K562 (cell line): Measurements from ENCODE around the gene FZD1. TPM values are rescaled to one million over a fixed set of nuclear protein-coding genes. Genes with fewer than 3 reads are reported as not detected.
A peak's percentile ranks its signal among the peaks of the same experiment; 100 is the strongest.

ENCODE experiments used
- CTCF ChIP-seq, 3 experiments: IDR thresholded peaks in 2 of 3; conservative IDR thresholded peaks in 1 of 3; 2 replicates each; pipeline ENCODE4 v1.5.1; 2011 to 2012; ENCODE audit warnings: low read length in 3 of 3, mild to moderate bottlenecking in 3 of 3, control low read depth in 2 of 3, improper control_type of control experiment in 1 of 3, inconsistent platforms in 1 of 3, low read depth in 1 of 3, mixed read lengths in 1 of 3, moderate library complexity in 1 of 3; ENCODE audit not compliant: insufficient read depth in 2 of 3
- EWSR1 ChIP-seq: fragments of 450-650 bp; IDR thresholded peaks from 2 replicates; pipeline ENCODE4 v1.6.1; 2018; ENCODE audit warnings: borderline replicate concordance, mild to moderate bottlenecking, low read depth, moderate library complexity; ENCODE audit not compliant: partially characterized antibody
- GATAD2B ChIP-seq: fragments of 450-650 bp; IDR thresholded peaks from 2 replicates; pipeline ENCODE4 v1.6.1; 2017; ENCODE audit warnings: mild to moderate bottlenecking, borderline replicate concordance
- GTF2B ChIP-seq: IDR thresholded peaks from 2 replicates; pipeline ENCODE4 v1.6.1; 2011; ENCODE audit not compliant: insufficient read length; ENCODE audit errors: extremely low read depth
- MAFF ChIP-seq: IDR thresholded peaks from 2 replicates; pipeline ENCODE4 v1.6.1; 2012; ENCODE audit warnings: low read length, improper control_type of control experiment
- MCM2 ChIP-seq: fragments of 450-650 bp; IDR thresholded peaks from 2 replicates; pipeline ENCODE4 v1.6.1; 2017; ENCODE audit warnings: low read depth, mild to moderate bottlenecking
- MEIS2 ChIP-seq: fragments of 450-650 bp; IDR thresholded peaks from 2 replicates; pipeline ENCODE4 v1.6.1; 2014; ENCODE audit warnings: mild to moderate bottlenecking; ENCODE audit not compliant: partially characterized antibody
- NFE2L1 ChIP-seq: fragments of 450-650 bp; IDR thresholded peaks from 2 replicates; pipeline ENCODE4 v1.6.1; 2016; ENCODE audit warnings: missing genetic modification characterization, low read depth, mild to moderate bottlenecking, missing compliant biosample characterization, moderate library complexity, borderline replicate concordance
- NR1H2 ChIP-seq: sonication (generic); formaldehyde crosslinking; IDR thresholded peaks from 2 replicates; pipeline ENCODE4 v1.4.0; 2020; ENCODE audit warnings: mild to moderate bottlenecking, missing genetic modification reagents
- THRAP3 ChIP-seq: fragments of 450-650 bp; IDR thresholded peaks from 2 replicates; pipeline ENCODE4 v1.6.1; 2016; ENCODE audit warnings: mild to moderate bottlenecking, inconsistent platforms, borderline replicate concordance
- ZC3H11A ChIP-seq: IDR thresholded peaks from 2 replicates; pipeline ENCODE4 v1.6.1; 2012; ENCODE audit warnings: low read depth, low read length, improper control_type of control experiment
- ZMIZ1 ChIP-seq, 2 experiments: fragments of 150-350 bp in 1 of 2; IDR thresholded peaks; 2 replicates each; pipeline ENCODE4 v1.6.1; 2012 to 2016; ENCODE audit warnings: low read depth in 2 of 2, low read length in 2 of 2, mild to moderate bottlenecking in 1 of 2, moderate library complexity in 1 of 2
- ZNF197 ChIP-seq: fragments of 200-800 bp; sonication (Bioruptor generic); IDR thresholded peaks from 2 replicates; pipeline ENCODE4 v1.6.1; 2016; ENCODE audit warnings: low read depth, missing genetic modification characterization, missing compliant biosample characterization
- ZNF316 ChIP-seq: fragments of 450-650 bp; IDR thresholded peaks from 2 replicates; pipeline ENCODE4 v1.6.1; 2016
- ZNF668 ChIP-seq: fragments of 250-450 bp; sonication (Bioruptor Pico); IDR thresholded peaks from 2 replicates; pipeline ENCODE4 v1.8.0; 2022; ENCODE audit warnings: mild to moderate bottlenecking, inconsistent platforms
- polyA plus RNA-seq, 8 experiments: library from polyadenylated mRNA; depleted of rRNA in 4 of 8; stranded (reverse) in 5 of 8; unstranded in 3 of 8; fragments of >200 nt; fragmentation: Nextera tagmentation in 2 of 8; fragmentation: Illumina TruSeq in 1 of 8; extraction: Ambion mirVana in 2 of 8; extraction: Trizol in 1 of 8; gene quantifications; 2 replicates each; pipeline versions ENCODE4 v1.2.1 to v1.2.3, GENCODE V29; 2011 to 2014; ENCODE audit warnings: inconsistent platforms in 1 of 8, missing spikeins in 1 of 8
- total RNA-seq, 7 experiments: library from RNA; depleted of rRNA in 6 of 7; stranded (reverse); fragments of >200 nt in 6 of 7; fragmentation: Illumina TruSeq in 2 of 7; extraction: Trizol in 2 of 7; gene quantifications; 2 replicates each; pipeline versions ENCODE4 v1.2.1 to v1.2.3, GENCODE V29; 2011 to 2021; ENCODE audit warnings: low replicate concordance in 1 of 7
- TF ChIP-seq, protein P1 (sequence below): fragments of 450-650 bp; conservative IDR thresholded peaks from 2 replicates; pipeline ENCODE4 v1.6.1; 2016; ENCODE audit warnings: missing genetic modification characterization, low read depth, mild to moderate bottlenecking, missing compliant biosample characterization, moderate library complexity
- TF ChIP-seq, protein P2 (sequence below), 2 experiments: fragments of 450-650 bp in 1 of 2; sonication (generic) in 1 of 2; formaldehyde crosslinking in 1 of 2; IDR thresholded peaks in 1 of 2; conservative IDR thresholded peaks in 1 of 2; 2 replicates each; pipeline versions ENCODE4 v1.6.1 to v1.8.1; 2016 to 2023; ENCODE audit warnings: mild to moderate bottlenecking in 2 of 2, moderate library complexity in 2 of 2, inconsistent platforms in 1 of 2, missing genetic modification reagents in 1 of 2
- TF ChIP-seq, protein P3 (sequence below): sonication (generic); formaldehyde crosslinking; IDR thresholded peaks from 2 replicates; pipeline ENCODE4 v1.8.1; 2023; ENCODE audit warnings: mild to moderate bottlenecking, missing genetic modification reagents

The FZD1 gene
- total and polyA plus RNA-seq, 9 of the 15 experiments (the other 6 are each of a cell fraction or from before 2014, with no cell fraction given): 0.25 to 5.1 (median 1.8) TPM

DNA sequence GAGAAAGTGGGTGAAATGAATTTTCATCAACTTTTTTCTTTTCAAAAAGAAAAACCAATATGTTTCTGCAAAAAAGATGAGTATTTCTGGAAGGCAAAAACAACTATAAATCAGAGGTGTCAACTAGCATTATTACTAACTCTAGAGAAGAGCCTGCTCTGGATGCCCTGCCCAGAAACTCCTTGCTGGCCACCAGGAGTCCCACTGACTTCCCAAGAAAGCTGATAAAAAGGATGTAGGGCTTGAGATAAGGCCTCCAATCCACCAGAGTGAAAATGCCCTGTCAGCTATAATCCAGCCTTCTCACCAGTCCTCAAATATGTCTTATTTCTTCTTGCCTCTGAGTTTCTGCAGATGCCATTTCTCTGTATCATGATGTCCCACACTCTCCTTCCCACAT is 16.7 kb upstream of the FZD1 start (continued):
- TF ChIP-seq CTCF (IDR thresholded peaks at IDR 0.05 in 2 of 3, conservative IDR thresholded peaks at IDR 0.05 in 1 of 3; ENCODE audit: insufficient read depth in 2 of 3, low read depth in 1 of 3, low read length in 3 of 3): peak; percentile 7 to 51 (median 41); a peak in 2 of 6 replicates
- TF ChIP-seq ZNF316: peak; percentile 98
- TF ChIP-seq GTF2B: no peak
- TF ChIP-seq MAFF: peak; percentile 98
- TF ChIP-seq NFE2L1 (tag): no peak
- no peak for TF ChIP-seq MCM2
- TF ChIP-seq EWSR1: no peak
- TF ChIP-seq NR1H2 (CRISPR knock-in tag): no peak
- TF ChIP-seq, protein P1, sequence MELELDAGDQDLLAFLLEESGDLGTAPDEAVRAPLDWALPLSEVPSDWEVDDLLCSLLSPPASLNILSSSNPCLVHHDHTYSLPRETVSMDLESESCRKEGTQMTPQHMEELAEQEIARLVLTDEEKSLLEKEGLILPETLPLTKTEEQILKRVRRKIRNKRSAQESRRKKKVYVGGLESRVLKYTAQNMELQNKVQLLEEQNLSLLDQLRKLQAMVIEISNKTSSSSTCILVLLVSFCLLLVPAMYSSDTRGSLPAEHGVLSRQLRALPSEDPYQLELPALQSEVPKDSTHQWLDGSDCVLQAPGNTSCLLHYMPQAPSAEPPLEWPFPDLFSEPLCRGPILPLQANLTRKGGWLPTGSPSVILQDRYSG (tag): no peak
- no peak for TF ChIP-seq GATAD2B
- peak; percentile 61 for TF ChIP-seq MEIS2
- TF ChIP-seq, protein P2, sequence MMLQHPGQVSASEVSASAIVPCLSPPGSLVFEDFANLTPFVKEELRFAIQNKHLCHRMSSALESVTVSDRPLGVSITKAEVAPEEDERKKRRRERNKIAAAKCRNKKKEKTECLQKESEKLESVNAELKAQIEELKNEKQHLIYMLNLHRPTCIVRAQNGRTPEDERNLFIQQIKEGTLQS (IDR thresholded peaks at IDR 0.05): no peak
- TF ChIP-seq, protein P2 (CRISPR knock-in tag; conservative IDR thresholded peaks at IDR 0.05): no peak
- no peak for TF ChIP-seq THRAP3
- TF ChIP-seq ZNF668: no peak
- TF ChIP-seq ZMIZ1 (IDR thresholded peaks at IDR 0.05; ENCODE audit: low read depth in 2 of 2, low read length in 2 of 2): no peak
- TF ChIP-seq, protein P3, sequence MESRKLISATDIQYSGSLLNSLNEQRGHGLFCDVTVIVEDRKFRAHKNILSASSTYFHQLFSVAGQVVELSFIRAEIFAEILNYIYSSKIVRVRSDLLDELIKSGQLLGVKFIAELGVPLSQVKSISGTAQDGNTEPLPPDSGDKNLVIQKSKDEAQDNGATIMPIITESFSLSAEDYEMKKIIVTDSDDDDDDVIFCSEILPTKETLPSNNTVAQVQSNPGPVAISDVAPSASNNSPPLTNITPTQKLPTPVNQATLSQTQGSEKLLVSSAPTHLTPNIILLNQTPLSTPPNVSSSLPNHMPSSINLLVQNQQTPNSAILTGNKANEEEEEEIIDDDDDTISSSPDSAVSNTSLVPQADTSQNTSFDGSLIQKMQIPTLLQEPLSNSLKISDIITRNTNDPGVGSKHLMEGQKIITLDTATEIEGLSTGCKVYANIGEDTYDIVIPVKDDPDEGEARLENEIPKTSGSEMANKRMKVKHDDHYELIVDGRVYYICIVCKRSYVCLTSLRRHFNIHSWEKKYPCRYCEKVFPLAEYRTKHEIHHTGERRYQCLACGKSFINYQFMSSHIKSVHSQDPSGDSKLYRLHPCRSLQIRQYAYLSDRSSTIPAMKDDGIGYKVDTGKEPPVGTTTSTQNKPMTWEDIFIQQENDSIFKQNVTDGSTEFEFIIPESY (CRISPR knock-in tag): no peak
- TF ChIP-seq ZC3H11A: no peak
- TF ChIP-seq ZNF197 (CRISPR knock-in tag): no peak
